Panc1 (cell line): Measurements from ENCODE around the gene GALNT18. TPM values are rescaled to one million over a fixed set of nuclear protein-coding genes. Genes with fewer than 3 reads are reported as not detected.

Source experiments
- ATAC-seq: fragments of 200-7000 bp; cut with Tn5 transposase; 2 replicates; pipeline ENCODE4 v1.9.1; 2020; ENCODE audit warnings: mild to moderate bottlenecking, moderate library complexity
- BruUV-seq: library from RNA; stranded (reverse); fragments of 400-500 nt; replicated peaks from 2 replicates; lab custom pipeline; 2021; lab: Mats Ljungman, UMichigan
- CTCF ChIA-PET: fragments of 300-600 bp; sonication (Branson Sonifier 250); formaldehyde crosslinking; loops from one replicate; lab custom pipeline; 2022; ENCODE audit warnings: antibody characterized with exemption; lab: Charles Lee
- POLR2A ChIA-PET: fragments of 300-600 bp; sonication (Branson Sonifier 250); formaldehyde crosslinking; loops from one replicate; lab custom pipeline; 2022; ENCODE audit warnings: antibody characterized with exemption; lab: Charles Lee
- DNase-seq: peaks from one replicate; pipeline ENCODE4 v3.0.0-alpha.2; 2010; ENCODE audit warnings: low read depth, low spot score
- H3K27ac ChIP-seq: 2 replicates; pipeline ENCODE4 v1.5.1; 2011; ENCODE audit warnings: mild to moderate bottlenecking, low read length, inconsistent platforms
- H3K27me3 ChIP-seq: fragments of 200-500 bp; sonication (Bioruptor generic); 2 replicates; pipeline ENCODE4 v1.6.0; 2014; ENCODE audit warnings: low read length, inconsistent platforms; ENCODE audit not compliant: control insufficient read depth, insufficient read depth
- H3K36me3 ChIP-seq: fragments of 200-500 bp; sonication (Bioruptor generic); 2 replicates; pipeline ENCODE4 v1.5.1; 2014; ENCODE audit warnings: inconsistent platforms, mild to moderate bottlenecking, low read length, moderate library complexity; ENCODE audit not compliant: control insufficient read depth, insufficient read depth
- H3K4me1 ChIP-seq: 2 replicates; pipeline ENCODE4 v1.5.1; 2011; ENCODE audit warnings: inconsistent platforms, mild to moderate bottlenecking, low read length, moderate library complexity; ENCODE audit not compliant: control insufficient read depth, insufficient read depth
- H3K4me3 ChIP-seq, 2 experiments: 2 replicates each; pipeline ENCODE4 v1.5.1; 2011 to 2012; ENCODE audit warnings: low read depth in 2 of 2, low read length in 2 of 2, mild to moderate bottlenecking in 2 of 2, inconsistent platforms in 1 of 2, moderate library complexity in 1 of 2
- H3K9me3 ChIP-seq: fragments of 200-500 bp; sonication (Bioruptor generic); 2 replicates; pipeline ENCODE4 v1.5.1; 2014; ENCODE audit warnings: low read depth, mild to moderate bottlenecking, inconsistent platforms, low read length, moderate library complexity; ENCODE audit not compliant: control insufficient read depth, insufficient read depth
- CTCF ChIP-seq: fragments of 450-650 bp; IDR thresholded peaks from 2 replicates; pipeline ENCODE4 v1.5.1; 2017; ENCODE audit warnings: mild to moderate bottlenecking
- POLR2AphosphoS5 ChIP-seq: IDR thresholded peaks from 2 replicates; pipeline ENCODE4 v1.6.1; 2012; ENCODE audit warnings: mild to moderate bottlenecking, low read depth, low read length, moderate library complexity
- REST ChIP-seq, 2 experiments: IDR thresholded peaks; 2 replicates each; pipeline ENCODE4 v1.6.1; 2011 to 2012; ENCODE audit warnings: low read depth in 2 of 2, control low read depth in 1 of 2, low read length in 1 of 2, mild to moderate bottlenecking in 1 of 2, moderate library complexity in 1 of 2; ENCODE audit not compliant: insufficient read depth in 1 of 2
- SIN3A ChIP-seq: IDR thresholded peaks from 2 replicates; pipeline ENCODE4 v1.6.1; 2012; ENCODE audit warnings: low read depth, mild to moderate bottlenecking, low read length, moderate library complexity, borderline replicate concordance; ENCODE audit not compliant: insufficient read depth
- TCF7L2 ChIP-seq: IDR thresholded peaks from 2 replicates; pipeline ENCODE4 v1.6.1; 2011; ENCODE audit warnings: mild to moderate bottlenecking, low read depth, low read length, inconsistent platforms
- in situ Hi-C: cut with HindIII; loops from 2 replicates; pipeline ENCODE4 v1.10.0; 2016; ENCODE audit warnings: low sequenced_read_pairs, low pct_unique_long_range_greater_than_20kb
- intact Hi-C: fragments of 100-400 bp; cut with micrococcal nuclease; formaldehyde crosslinking; loops from one replicate; pipeline ENCODE4 v1.10.0; 2022; ENCODE audit not compliant: unreplicated experiment
- total RNA-seq: library from RNA; stranded (reverse); gene quantifications from one replicate; pipeline ENCODE4 v1.2.1, GENCODE V29; 2021; ENCODE audit not compliant: unreplicated experiment

GALNT18 gene
- total RNA-seq, 1 experiment from 2014 or later, result 8.6 TPM

GRCh38 chr11:11481371-11481770 is 140.4 kb downstream of the GALNT18 start:
- ChIA-PET CTCF (no interaction called here), POLR2A (no interaction called here)
- H3K4me3 ChIP-seq, result no peak overlapping the region
- no peaks in the 10 kb centered on the region for H3K36me3 ChIP-seq
- no peaks in the 10 kb centered on the region for H3K9me3 ChIP-seq
- H3K27me3 ChIP-seq, result no peaks in the 10 kb centered on the region
- no peaks in the 10 kb centered on the region for H3K4me1 ChIP-seq
- DNase-seq (no peak), ATAC-seq (no peak)
- no peak overlapping the region for H3K27ac ChIP-seq
- no TSS peak for BruUV-seq
- intact Hi-C loops, result no loop called here
- TF ChIP-seq CTCF, result no peak
- in situ Hi-C loops, result no loop called here

GRCh38 chr11:11480971-11481370 is 140.8 kb downstream of the GALNT18 start:
- CTCF ChIA-PET, result no interaction called here

GRCh38 chr11:11478687-11479086 is 143.1 kb downstream of the GALNT18 start:
- H3K27ac ChIP-seq, result no peak overlapping the region
- BruUV-seq, result no TSS peak
- in situ Hi-C loops, result no loop called here
- CTCF ChIA-PET, result no interaction called here
- H3K9me3 ChIP-seq, result no peaks in the 10 kb centered on the region
- H3K4me3 ChIP-seq, result no peak overlapping the region
- POLR2A ChIA-PET, result no interaction called here
- no peaks in the 10 kb centered on the region for H3K27me3 ChIP-seq
- intact Hi-C loops, result no loop called here
- H3K4me1 ChIP-seq, result no peaks in the 10 kb centered on the region
- DNase-seq (no peak), ATAC-seq (no peak)
- no peaks in the 10 kb centered on the region for H3K36me3 ChIP-seq
- no peak for TF ChIP-seq REST (IDR thresholded peaks at IDR 0.05; ENCODE audit: insufficient read depth in 1 of 2, low read depth in 2 of 2, low read length in 1 of 2)
- no peak for TF ChIP-seq CTCF
- TF ChIP-seq TCF7L2, result no peak
- no peak for TF ChIP-seq SIN3A
- TF ChIP-seq POLR2AphosphoS5, result no peak

More at GRCh38 chr11:11480971-11481370, 140.8 kb downstream of the GALNT18 start:
- Histone ChIP-seq H3K27ac (no peak overlapping the region), H3K4me3 (no peak overlapping the region), H3K9me3 (no peaks in the 10 kb centered on the region), H3K4me1 (no peaks in the 10 kb centered on the region), H3K36me3 (no peaks in the 10 kb centered on the region), H3K27me3 (no peaks in the 10 kb centered on the region)
- no peak for TF ChIP-seq POLR2AphosphoS5
- ATAC-seq (no peak), DNase-seq (no peak)
- intact Hi-C loops (no loop called here), in situ Hi-C loops (no loop called here)
- no TSS peak for BruUV-seq
- POLR2A ChIA-PET, result no interaction called here
